Activated CD8-positive, alpha-beta T cell treated with anti-CD3 and anti-CD28 coated beads for 36 hours (primary cell): ENCODE data around the gene PCCA. TPM values are rescaled to one million over a fixed set of nuclear protein-coding genes. Genes with fewer than 3 reads are reported as not detected.

Source experiments
- ATAC-seq: fragments of 200-7000 bp; cut with Tn5 transposase; one replicate; pipeline ENCODE4 v1.10.0; 2021; ENCODE audit warnings: mild to moderate bottlenecking, moderate library complexity
- CTCF ChIA-PET: fragments of 350-600 bp; sonication (Branson Sonifier 250); formaldehyde crosslinking; loops from one replicate; lab custom pipeline; 2021; ENCODE audit warnings: antibody characterized with exemption; lab: Charles Lee
- POLR2A ChIA-PET: fragments of 350-600 bp; sonication (Branson Sonifier 250); formaldehyde crosslinking; loops from one replicate; lab custom pipeline; 2021; ENCODE audit warnings: antibody characterized with exemption; lab: Charles Lee
- DNase-seq: peaks from one replicate; pipeline ENCODE4 v3.0.0-alpha.2; 2020
- H3K27ac Mint-ChIP-seq: one replicate; pipeline ENCODE4 v1.8.0; 2021; ENCODE audit warnings: mild to moderate bottlenecking, mixed read lengths
- H3K27me3 Mint-ChIP-seq: one replicate; pipeline ENCODE4 v1.8.0; 2021; ENCODE audit warnings: mixed read lengths
- H3K36me3 Mint-ChIP-seq: one replicate; pipeline ENCODE4 v1.8.0; 2021; ENCODE audit warnings: low read depth, mixed read lengths
- H3K4me1 Mint-ChIP-seq: one replicate; pipeline ENCODE4 v1.8.0; 2021; ENCODE audit warnings: low read depth, mixed read lengths
- H3K4me3 Mint-ChIP-seq: one replicate; pipeline ENCODE4 v1.8.0; 2021; ENCODE audit warnings: mild to moderate bottlenecking, moderate library complexity, mixed read lengths
- H3K9me3 Mint-ChIP-seq: one replicate; pipeline ENCODE4 v1.8.0; 2021; ENCODE audit warnings: mixed read lengths
- intact Hi-C: fragments of 100-400 bp; cut with micrococcal nuclease; formaldehyde crosslinking; loops from one replicate; pipeline ENCODE4 v1.10.0; 2022
- total RNA-seq, 2 experiments: library from RNA; stranded (reverse); gene quantifications; one replicate each; pipeline ENCODE4 v1.2.3, GENCODE V29; 2021
- TF ChIP-seq, protein P1 (sequence below): fragments of 200-600 bp; IDR thresholded peaks from one replicate; pipeline ENCODE4 v1.8.0; 2022; ENCODE audit warnings: antibody characterized with exemption, mild to moderate bottlenecking

Gene PCCA
- total RNA-seq, 2 experiments from 2014 or later = 8.4 to 9.2 TPM

DNA sequence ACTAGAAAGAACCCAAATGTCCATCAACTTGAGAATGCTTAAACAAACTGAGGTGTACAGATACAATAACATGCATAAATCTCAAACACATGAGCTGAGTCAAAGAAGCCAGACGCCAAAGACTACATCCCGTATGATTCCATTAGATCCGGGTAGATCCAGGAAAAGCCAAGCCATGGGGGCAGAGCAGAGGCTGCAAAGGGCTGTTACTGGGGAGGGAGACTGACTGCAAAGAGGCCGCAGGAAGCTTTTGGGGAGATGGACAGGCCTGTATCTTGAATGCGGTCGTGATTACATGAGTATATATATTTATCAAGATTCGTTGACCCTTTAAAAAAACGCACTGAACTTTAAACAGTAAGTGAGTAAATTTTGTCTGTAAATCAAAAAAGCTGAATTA lies 471.0 kb downstream of the PCCA start:
- intact Hi-C loops = no loop called here
- DNase-seq = no peak

DNA sequence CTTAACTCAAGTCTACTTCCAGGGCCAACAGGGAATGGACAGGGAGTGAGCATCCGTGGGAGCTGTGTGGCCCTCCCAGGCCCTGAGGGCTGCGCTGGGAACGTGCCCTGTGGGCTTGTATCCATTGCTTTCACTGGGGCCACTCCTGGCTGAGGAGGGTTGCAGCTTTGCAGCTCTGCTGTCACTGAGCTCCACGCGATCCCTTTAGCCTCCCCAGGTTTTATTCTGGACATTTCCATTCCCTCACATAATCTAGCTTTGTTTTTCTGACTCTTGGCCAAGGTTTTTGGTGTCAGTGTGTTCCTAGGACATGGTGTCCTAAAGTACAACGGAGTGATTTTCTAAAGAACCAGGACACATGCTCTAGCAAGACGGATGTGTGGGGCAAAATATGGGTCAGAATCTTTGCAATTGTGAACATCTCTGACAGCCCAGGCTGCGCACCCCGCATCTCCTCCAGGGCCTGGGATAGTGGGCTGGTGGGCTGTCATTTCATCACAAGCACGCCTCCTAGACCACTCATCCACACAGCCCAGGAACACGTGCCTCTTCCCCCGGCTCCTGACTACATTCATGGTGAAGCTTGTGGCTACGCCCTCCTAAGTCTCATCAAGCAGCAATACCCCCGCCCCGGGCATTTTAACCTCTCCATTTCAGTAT lies 471.7 kb downstream of the PCCA start:
- TF ChIP-seq, protein P1, sequence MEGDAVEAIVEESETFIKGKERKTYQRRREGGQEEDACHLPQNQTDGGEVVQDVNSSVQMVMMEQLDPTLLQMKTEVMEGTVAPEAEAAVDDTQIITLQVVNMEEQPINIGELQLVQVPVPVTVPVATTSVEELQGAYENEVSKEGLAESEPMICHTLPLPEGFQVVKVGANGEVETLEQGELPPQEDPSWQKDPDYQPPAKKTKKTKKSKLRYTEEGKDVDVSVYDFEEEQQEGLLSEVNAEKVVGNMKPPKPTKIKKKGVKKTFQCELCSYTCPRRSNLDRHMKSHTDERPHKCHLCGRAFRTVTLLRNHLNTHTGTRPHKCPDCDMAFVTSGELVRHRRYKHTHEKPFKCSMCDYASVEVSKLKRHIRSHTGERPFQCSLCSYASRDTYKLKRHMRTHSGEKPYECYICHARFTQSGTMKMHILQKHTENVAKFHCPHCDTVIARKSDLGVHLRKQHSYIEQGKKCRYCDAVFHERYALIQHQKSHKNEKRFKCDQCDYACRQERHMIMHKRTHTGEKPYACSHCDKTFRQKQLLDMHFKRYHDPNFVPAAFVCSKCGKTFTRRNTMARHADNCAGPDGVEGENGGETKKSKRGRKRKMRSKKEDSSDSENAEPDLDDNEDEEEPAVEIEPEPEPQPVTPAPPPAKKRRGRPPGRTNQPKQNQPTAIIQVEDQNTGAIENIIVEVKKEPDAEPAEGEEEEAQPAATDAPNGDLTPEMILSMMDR = no peak
- intact Hi-C loops = no loop called here
- no peak overlapping the region for H3K27ac Mint-ChIP-seq
- H3K4me1 Mint-ChIP-seq = peaks cover 2% of the 10 kb centered on the region
- DNase-seq = no peak
- CTCF ChIA-PET = interaction anchor here (1.5 to 4.9 kb wide), 3 partner anchors 12 to 27 kb away, joined by 3 to 28 read pairs (median 4); no protein-coding TSS in a partner anchor
- no peaks in the 10 kb centered on the region for H3K36me3 Mint-ChIP-seq
- no peak overlapping the region for H3K4me3 Mint-ChIP-seq
- H3K27me3 Mint-ChIP-seq = no peaks in the 10 kb centered on the region
- ATAC-seq = no peak
- H3K9me3 Mint-ChIP-seq = no peaks in the 10 kb centered on the region
- POLR2A ChIA-PET = interaction anchor here (0.6 kb wide), 1 partner anchor 28 kb away, joined by 3 read pairs; the partner anchor contains the start of gene GGACT

More for the DNA sequence above, 471.0 kb downstream of the PCCA start:
- POLR2A ChIA-PET = interaction anchor here (0.6 kb wide), 1 partner anchor 28 kb away, joined by 3 read pairs; the partner anchor contains the start of gene GGACT
- no peak for ATAC-seq
- Mint-ChIP-seq H3K27ac (no peak overlapping the region), H3K4me3 (no peak overlapping the region), H3K9me3 (no peaks in the 10 kb centered on the region), H3K4me1 (no peaks in the 10 kb centered on the region), H3K27me3 (no peaks in the 10 kb centered on the region), H3K36me3 (peaks cover under 1% of the 10 kb centered on the region)
- TF ChIP-seq, protein P1 = no peak
- CTCF ChIA-PET = interaction anchor here (1.5 to 4.9 kb wide), 3 partner anchors 13 to 28 kb away, joined by 3 to 28 read pairs (median 4); no protein-coding TSS in a partner anchor

DNA sequence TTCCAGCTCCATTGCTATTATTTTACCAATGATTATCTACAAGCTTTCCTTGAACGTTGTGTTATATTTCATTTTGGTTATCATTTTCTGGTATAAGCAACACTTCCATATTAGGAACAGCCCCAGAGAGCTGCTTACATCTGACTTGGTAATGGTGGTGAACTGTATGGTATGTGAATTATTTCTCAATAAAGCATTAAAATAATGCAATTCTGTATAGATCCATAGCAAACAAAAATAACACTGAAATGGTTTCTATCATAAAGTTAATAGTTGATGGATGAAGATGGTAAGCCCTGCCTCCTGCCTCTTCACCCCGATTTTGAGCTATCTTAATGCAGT lies 472.2 kb downstream of the PCCA start:
- intact Hi-C loops = no loop called here
- ATAC-seq = no peak
- Mint-ChIP-seq H3K9me3 (no peaks in the 10 kb centered on the region), H3K27me3 (no peaks in the 10 kb centered on the region), H3K27ac (no peak overlapping the region), H3K36me3 (no peaks in the 10 kb centered on the region), H3K4me1 (peaks cover 3% of the 10 kb centered on the region), H3K4me3 (no peak overlapping the region)
- TF ChIP-seq, protein P1 = no peak
- POLR2A ChIA-PET = no interaction called here
- no peak for DNase-seq
- CTCF ChIA-PET = interaction anchor here (0.7 to 4.9 kb wide), 3 partner anchors 12 to 1496 kb away, joined by 3 to 28 read pairs (median 3); no protein-coding TSS in a partner anchor

DNA sequence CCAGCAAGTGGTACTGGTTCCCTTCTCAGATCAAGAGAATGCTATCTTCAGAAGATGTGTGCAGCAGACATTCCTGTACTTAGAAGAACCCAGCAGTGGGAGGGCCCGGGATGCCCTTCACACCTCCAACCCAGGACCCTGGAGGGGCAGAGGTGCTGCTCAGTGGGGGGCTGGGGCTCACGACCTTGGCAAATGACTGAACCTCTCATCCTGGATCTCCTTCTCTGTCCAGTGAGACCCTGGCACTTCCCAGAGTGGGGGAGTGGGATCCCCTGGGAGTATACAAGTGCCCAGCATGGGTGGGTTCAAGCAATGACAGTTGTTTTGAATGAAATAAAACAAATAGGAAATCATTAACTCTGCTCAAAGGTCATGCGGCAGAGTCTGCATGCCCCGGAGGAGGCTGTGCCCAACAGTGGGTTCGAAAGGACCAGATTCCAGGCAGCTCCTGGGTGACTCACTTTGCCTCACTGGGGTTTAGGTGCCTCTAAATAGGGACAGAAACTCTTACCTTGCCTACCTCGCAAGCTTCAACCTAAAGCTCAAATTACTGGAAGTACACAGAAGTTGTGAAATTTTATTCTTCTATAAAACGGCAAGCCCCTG lies 472.8 kb downstream of the PCCA start:
- ATAC-seq = no peak
- DNase-seq = no peak
- Mint-ChIP-seq H3K27ac (no peak overlapping the region), H3K9me3 (no peaks in the 10 kb centered on the region), H3K27me3 (no peaks in the 10 kb centered on the region), H3K4me3 (no peak overlapping the region), H3K4me1 (peaks cover 3% of the 10 kb centered on the region), H3K36me3 (no peaks in the 10 kb centered on the region)
- TF ChIP-seq, protein P1 = no peak
- POLR2A ChIA-PET = no interaction called here
- intact Hi-C loops = no loop called here
- CTCF ChIA-PET = interaction anchor here (0.7 to 4.9 kb wide), 3 partner anchors 11 to 1497 kb away, joined by 3 to 28 read pairs (median 3); no protein-coding TSS in a partner anchor

DNA sequence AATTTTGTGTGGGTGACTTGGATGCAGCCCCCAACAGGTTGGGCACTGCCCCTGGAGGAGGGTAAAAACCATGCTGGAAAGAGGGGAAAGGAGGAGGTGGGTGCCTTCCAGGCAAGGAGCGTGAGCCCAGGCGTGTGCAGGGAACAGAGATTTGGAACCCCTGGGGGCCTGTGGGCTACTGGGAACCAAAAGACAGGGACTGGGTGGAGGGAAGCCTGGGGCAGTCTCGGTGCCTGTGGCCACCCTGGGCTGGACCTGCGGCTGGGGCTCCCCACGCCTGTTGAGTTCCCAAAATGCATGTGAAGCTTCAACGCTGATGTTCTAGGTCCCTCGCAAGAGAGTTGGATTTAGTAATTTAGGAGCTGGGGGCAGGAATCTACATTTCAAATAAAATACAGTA lies 474.9 kb downstream of the PCCA start:
- CTCF ChIA-PET = no interaction called here
- TF ChIP-seq, protein P1 = no peak
- Mint-ChIP-seq H3K4me1 (peaks cover 3% of the 10 kb centered on the region), H3K27me3 (no peaks in the 10 kb centered on the region), H3K4me3 (no peak overlapping the region), H3K36me3 (no peaks in the 10 kb centered on the region), H3K9me3 (no peaks in the 10 kb centered on the region), H3K27ac (no peak overlapping the region)
- intact Hi-C loops = no loop called here
- POLR2A ChIA-PET = no interaction called here
- DNase-seq (no peak), ATAC-seq (no peak)
